ENCODE measurements around the gene PCDHA9. TPM values are rescaled to one million over a fixed set of nuclear protein-coding genes. Genes with fewer than 3 reads are reported as not detected.

PCDHA9 gene
- total and polyA plus RNA-seq, 4 experiments from 2014 or later = not detected

- intact Hi-C loops (cut with micrococcal nuclease) = no loop called here
- H3K9me3 Mint-ChIP-seq = peaks cover 0 to 58% (median 40%) of the 10 kb centered on the region in 8 donors
- peak within 1 kb of the TSS in 1 of 8 donors; percentile 5 for H3K4me3 Mint-ChIP-seq
- ChIA-PET POLR2A (ENCODE audit: partially characterized antibody) (no interaction called here), CTCF (ENCODE audit: partially characterized antibody) (no interaction called here)
- H3K27me3 ChIP-seq (ENCODE audit: insufficient read depth, low read length) = no peaks in the 10 kb centered on the region
- H3K36me3 ChIP-seq (ENCODE audit: insufficient read depth, low read length) = no peaks in the 10 kb centered on the region
- H3K36me3 Mint-ChIP-seq = peaks cover 0 to 2% of the 10 kb centered on the region in 2 donors
- no peak within 1 kb of the TSS for H3K27ac Mint-ChIP-seq
- no peaks in the 10 kb centered on the region for H3K4me1 ChIP-seq (ENCODE audit: insufficient read depth, low read length)
- DNase-seq = no peak
- no peaks in the 10 kb centered on the region for H3K9me3 ChIP-seq (ENCODE audit: control insufficient read depth in 1 of 2, low read length in 2 of 2)
- H3K27me3 Mint-ChIP-seq = peaks cover 16 to 17% of the 10 kb centered on the region in 2 donors
- H3K4me1 Mint-ChIP-seq = no peaks in the 10 kb centered on the region
- no peak within 1 kb of the TSS for H3K27ac ChIP-seq (ENCODE audit: low read depth, low read length)
- H3K4me3 ChIP-seq (ENCODE audit: low read length in 2 of 2) = no peak within 1 kb of the TSS
These were observed 33.9 kb downstream of the PCDHA9 start, which contains the start of gene PCDHA13 for GRCh38 chr5:140881889-140882590. PCDHA13 (plus strand) TSS chr5:140882124; CDS start chr5:140882269, 145 bp downstream.

GRCh38 chr5:140882591-140882899, 34.4 kb downstream of the PCDHA9 start:
- Histone ChIP-seq H3K4me3 (ENCODE audit: low read length in 2 of 2) (no peak overlapping the region), H3K27ac (ENCODE audit: low read depth, low read length) (no peak overlapping the region), H3K36me3 (ENCODE audit: insufficient read depth, low read length) (no peaks in the 10 kb centered on the region), H3K27me3 (ENCODE audit: insufficient read depth, low read length) (no peaks in the 10 kb centered on the region), H3K4me1 (ENCODE audit: insufficient read depth, low read length) (no peaks in the 10 kb centered on the region), H3K9me3 (ENCODE audit: control insufficient read depth in 1 of 2, low read length in 2 of 2) (no peaks in the 10 kb centered on the region)
- ChIA-PET CTCF (ENCODE audit: partially characterized antibody) (no interaction called here), POLR2A (ENCODE audit: partially characterized antibody) (no interaction called here)
- intact Hi-C loops (cut with micrococcal nuclease) = no loop called here
- Mint-ChIP-seq H3K4me3 (peak overlapping the region in 1 of 8 donors; percentile 5), H3K36me3 (peaks cover 0 to 2% of the 10 kb centered on the region in 2 donors), H3K27ac (no peak overlapping the region), H3K27me3 (peaks cover 16 to 19% of the 10 kb centered on the region in 2 donors), H3K4me1 (no peaks in the 10 kb centered on the region), H3K9me3 (peaks cover 0 to 61% (median 41%) of the 10 kb centered on the region in 8 donors)
- DNase-seq = no peak

GRCh38 chr5:140883373-140883772, 35.2 kb downstream of the PCDHA9 start:
- Histone ChIP-seq H3K4me1 (ENCODE audit: insufficient read depth, low read length) (no peaks in the 10 kb centered on the region), H3K27me3 (ENCODE audit: insufficient read depth, low read length) (no peaks in the 10 kb centered on the region), H3K27ac (ENCODE audit: low read depth, low read length) (no peak overlapping the region), H3K36me3 (ENCODE audit: insufficient read depth, low read length) (no peaks in the 10 kb centered on the region), H3K9me3 (ENCODE audit: control insufficient read depth in 1 of 2, low read length in 2 of 2) (no peaks in the 10 kb centered on the region), H3K4me3 (ENCODE audit: low read length in 2 of 2) (no peak overlapping the region)
- Mint-ChIP-seq H3K4me1 (no peaks in the 10 kb centered on the region), H3K27me3 (peaks cover 16 to 19% of the 10 kb centered on the region in 2 donors), H3K4me3 (no peak overlapping the region), H3K9me3 (peaks cover 0 to 61% (median 40%) of the 10 kb centered on the region in 8 donors), H3K36me3 (peaks cover 0 to 2% of the 10 kb centered on the region in 2 donors), H3K27ac (peak overlapping the region in 1 of 7 donors; percentile 8)
- DNase-seq = no peak
- ChIA-PET CTCF (ENCODE audit: partially characterized antibody) (no interaction called here), POLR2A (ENCODE audit: partially characterized antibody) (no interaction called here)
- intact Hi-C loops (cut with micrococcal nuclease) = no loop called here

- Mint-ChIP-seq H3K4me1 (no peaks in the 10 kb centered on the region), H3K27me3 (peaks cover 13 to 19% of the 10 kb centered on the region in 2 donors), H3K27ac (no peak overlapping the region), H3K9me3 (peaks cover 0 to 56% (median 37%) of the 10 kb centered on the region in 8 donors), H3K4me3 (no peak overlapping the region), H3K36me3 (peaks cover 0 to 2% of the 10 kb centered on the region in 2 donors)
- no peaks in the 10 kb centered on the region for H3K9me3 ChIP-seq (ENCODE audit: control insufficient read depth in 1 of 2, low read length in 2 of 2)
- ChIA-PET CTCF (ENCODE audit: partially characterized antibody) (no interaction called here), POLR2A (ENCODE audit: partially characterized antibody) (no interaction called here)
- no peak overlapping the region for H3K4me3 ChIP-seq (ENCODE audit: low read length in 2 of 2)
- no peaks in the 10 kb centered on the region for H3K4me1 ChIP-seq (ENCODE audit: insufficient read depth, low read length)
- no peaks in the 10 kb centered on the region for H3K36me3 ChIP-seq (ENCODE audit: insufficient read depth, low read length)
- intact Hi-C loops (cut with micrococcal nuclease) = no loop called here
- H3K27ac ChIP-seq (ENCODE audit: low read depth, low read length) = no peak overlapping the region
- no peak for DNase-seq
- no peaks in the 10 kb centered on the region for H3K27me3 ChIP-seq (ENCODE audit: insufficient read depth, low read length)
These were observed 35.9 kb downstream of the PCDHA9 start for GRCh38 chr5:140883927-140884697.

Other genes starting within 250 kb of the PCDHA9 start
- 1 to 10 TPM; 4.9 to 5.2 TPM for gene CD14, start 215.2 kb upstream of the PCDHA9 start, total RNA-seq
- 1 to 10 TPM; 2.7 to 3.2 TPM for gene CD14, start 215.2 kb upstream of the PCDHA9 start, polyA plus RNA-seq
- 10 to 100 TPM; 50.0 to 56.3 TPM for gene TMCO6, start 208.9 kb upstream of the PCDHA9 start, total RNA-seq
- gene TMCO6, start 208.9 kb upstream of the PCDHA9 start, polyA plus RNA-seq = 10 to 100 TPM; 15.7 to 18.3 TPM
- gene NDUFA2, start 200.8 kb upstream of the PCDHA9 start, total RNA-seq = 10 to 100 TPM; 38.0 TPM
- 100 to 1,000 TPM; 132 to 135 TPM for gene NDUFA2, start 200.8 kb upstream of the PCDHA9 start, polyA plus RNA-seq
- 100 to 1,000 TPM; 178 to 185 TPM for gene IK, start 200.6 kb upstream of the PCDHA9 start, total RNA-seq
- gene IK, start 200.6 kb upstream of the PCDHA9 start, polyA plus RNA-seq = 100 to 1,000 TPM; 147 to 205 TPM
- gene WDR55, start 183.5 kb upstream of the PCDHA9 start, total RNA-seq = 10 to 100 TPM; 47.1 to 49.6 TPM
- 10 to 100 TPM; 12.4 to 19.5 TPM for gene WDR55, start 183.5 kb upstream of the PCDHA9 start, polyA plus RNA-seq
- gene DND1, start 174.8 kb upstream of the PCDHA9 start, total RNA-seq = 1 to 10 TPM; 4.0 to 5.0 TPM
- not detected for gene DND1, start 174.8 kb upstream of the PCDHA9 start, polyA plus RNA-seq
- 10 to 100 TPM; 60.7 to 63.5 TPM for gene HARS1, start 157.0 kb upstream of the PCDHA9 start, total RNA-seq
- 10 to 100 TPM; 70.8 to 72.9 TPM for gene HARS1, start 157.0 kb upstream of the PCDHA9 start, polyA plus RNA-seq
- gene HARS2, start 156.9 kb upstream of the PCDHA9 start, total RNA-seq = 10 to 100 TPM; 61.6 to 67.5 TPM
- gene HARS2, start 156.9 kb upstream of the PCDHA9 start, polyA plus RNA-seq = 10 to 100 TPM; 17.8 to 26.5 TPM
- 10 to 100 TPM; 56.3 to 57.4 TPM for gene ZMAT2, start 147.9 kb upstream of the PCDHA9 start, total RNA-seq
- gene ZMAT2, start 147.9 kb upstream of the PCDHA9 start, polyA plus RNA-seq = 10 to 100 TPM; 65.9 to 76.5 TPM
- gene PCDHA1, start 62.2 kb upstream of the PCDHA9 start, total RNA-seq = not detected
- not detected for gene PCDHA1, start 62.2 kb upstream of the PCDHA9 start, polyA plus RNA-seq
- gene PCDHA2, start 53.5 kb upstream of the PCDHA9 start, total RNA-seq = not detected
- not detected for gene PCDHA2, start 53.5 kb upstream of the PCDHA9 start, polyA plus RNA-seq
- not detected for gene PCDHA3, start 47.3 kb upstream of the PCDHA9 start, total RNA-seq
- not detected for gene PCDHA3, start 47.3 kb upstream of the PCDHA9 start, polyA plus RNA-seq
- not detected for gene PCDHA4, start 41.3 kb upstream of the PCDHA9 start, total RNA-seq
- gene PCDHA4, start 41.3 kb upstream of the PCDHA9 start, polyA plus RNA-seq = not detected
- not detected for gene PCDHA5, start 26.8 kb upstream of the PCDHA9 start, total RNA-seq
- not detected for gene PCDHA5, start 26.8 kb upstream of the PCDHA9 start, polyA plus RNA-seq
- not detected for gene PCDHA6, start 20.4 kb upstream of the PCDHA9 start, total RNA-seq
- gene PCDHA6, start 20.4 kb upstream of the PCDHA9 start, polyA plus RNA-seq = not detected
- not detected for gene PCDHA7, start 14.1 kb upstream of the PCDHA9 start, total RNA-seq
- not detected for gene PCDHA7, start 14.1 kb upstream of the PCDHA9 start, polyA plus RNA-seq
- gene PCDHA8, start 7.2 kb upstream of the PCDHA9 start, total RNA-seq = not detected
- not detected for gene PCDHA8, start 7.2 kb upstream of the PCDHA9 start, polyA plus RNA-seq
- gene PCDHA10, start 7.5 kb downstream of the PCDHA9 start, total RNA-seq = not detected
- not detected for gene PCDHA10, start 7.5 kb downstream of the PCDHA9 start, polyA plus RNA-seq
- gene PCDHA11, start 20.6 kb downstream of the PCDHA9 start, total RNA-seq = not detected
- gene PCDHA11, start 20.6 kb downstream of the PCDHA9 start, polyA plus RNA-seq = not detected
- gene PCDHA12, start 26.9 kb downstream of the PCDHA9 start, total RNA-seq = not detected
- gene PCDHA12, start 26.9 kb downstream of the PCDHA9 start, polyA plus RNA-seq = not detected
- gene PCDHA13, start 33.7 kb downstream of the PCDHA9 start, total RNA-seq = not detected
- not detected for gene PCDHA13, start 33.7 kb downstream of the PCDHA9 start, polyA plus RNA-seq
- not detected for gene PCDHAC1, start 77.9 kb downstream of the PCDHA9 start, total RNA-seq
- not detected for gene PCDHAC1, start 77.9 kb downstream of the PCDHA9 start, polyA plus RNA-seq
- not detected for gene PCDHAC2, start 118.1 kb downstream of the PCDHA9 start, total RNA-seq
- gene PCDHAC2, start 118.1 kb downstream of the PCDHA9 start, polyA plus RNA-seq = not detected
- gene PCDHB1, start 203.0 kb downstream of the PCDHA9 start, total RNA-seq = not detected
- gene PCDHB1, start 203.0 kb downstream of the PCDHA9 start, polyA plus RNA-seq = not detected
- 1 to 10 TPM in 1 of 2 experiments, under 1 TPM in 1; 0.28 to 1.3 TPM for gene PCDHB2, start 246.2 kb downstream of the PCDHA9 start, total RNA-seq
- under 1 TPM in 1 of 2 donors, not detected in 1; 0.08 TPM for gene PCDHB2, start 246.2 kb downstream of the PCDHA9 start, polyA plus RNA-seq

All from CD4-positive, alpha-beta memory T cell (primary cell).